Ascending aorta (tissue), 2 donors: ENCODE data around the gene LCE1D. TPM values are rescaled to one million over a fixed set of nuclear protein-coding genes. Genes with fewer than 3 reads are reported as not detected.

Experiments used
- DNase-seq, 2 donors: peaks; one replicate each; pipeline ENCODE4 v3.0.0-alpha.2; 2019; ENCODE audit warnings: low spot score in 2 of 2
- H3K27ac ChIP-seq, 2 donors: fragments of 200-600 bp; sonication (generic); one replicate each; pipeline ENCODE4 v1.5.1; 2016 to 2017; ENCODE audit warnings: mild to moderate bottlenecking in 1 of 2
- H3K27me3 ChIP-seq: fragments of 200-600 bp; sonication (generic); one replicate; pipeline ENCODE4 v1.5.1; 2017
- H3K36me3 ChIP-seq, 2 donors: fragments of 200-600 bp; sonication (generic); one replicate each; pipeline ENCODE4 v1.5.1; 2016
- H3K4me1 ChIP-seq, 2 donors: fragments of 200-600 bp; sonication (generic); one replicate each; pipeline ENCODE4 v1.5.1; 2016 to 2017; ENCODE audit warnings: mild to moderate bottlenecking in 1 of 2
- H3K4me3 ChIP-seq, 2 donors: fragments of 200-600 bp; sonication (generic); one replicate each; pipeline ENCODE4 v1.5.1; 2016 to 2017; ENCODE audit warnings: mild to moderate bottlenecking in 1 of 2
- H3K9me3 ChIP-seq, 2 donors: fragments of 200-600 bp; sonication (generic); one replicate each; pipeline ENCODE4 v1.5.1; 2016
- CTCF ChIP-seq, 3 experiments: fragments of 200-600 bp in 2 of 3; fragments of 450-650 bp in 1 of 3; sonication (generic) in 2 of 3; IDR thresholded peaks; one replicate each; pipeline ENCODE4 v1.5.1; 2016 to 2019; ENCODE audit warnings: antibody characterized with exemption in 3 of 3, mild to moderate bottlenecking in 1 of 3, moderate library complexity in 1 of 3
- intact Hi-C: fragments of 100-400 bp; cut with DNase I; formaldehyde crosslinking; loops from one replicate; pipeline ENCODE4 v1.15.1; 2023
- total RNA-seq: library from RNA; depleted of rRNA; stranded (reverse); fragments of >200 nt; gene quantifications from one replicate; pipeline ENCODE4 v1.1.0, GENCODE V29; 2016

LCE1D gene
- total RNA-seq, 1 donor from 2014 or later: not detected

GRCh38 chr1:152823294-152823693 is 26.8 kb downstream of the LCE1D start:
- no peak overlapping the region for H3K27ac ChIP-seq

GRCh38 chr1:152824964-152825363 is 28.4 kb downstream of the LCE1D start:
- no peaks in the 10 kb centered on the region for H3K36me3 ChIP-seq
- no peaks in the 10 kb centered on the region for H3K9me3 ChIP-seq
- TF ChIP-seq CTCF (IDR thresholded peaks at IDR 0.05): no peak
- H3K27ac ChIP-seq: no peak overlapping the region
- DNase-seq: no peak
- no peaks in the 10 kb centered on the region for H3K27me3 ChIP-seq
- H3K4me3 ChIP-seq: no peak overlapping the region
- no peaks in the 10 kb centered on the region for H3K4me1 ChIP-seq
- intact Hi-C loops: no loop called here

More at GRCh38 chr1:152823294-152823693, 26.8 kb downstream of the LCE1D start:
- intact Hi-C loops: no loop called here
- Histone ChIP-seq H3K36me3 (no peaks in the 10 kb centered on the region), H3K27me3 (no peaks in the 10 kb centered on the region), H3K9me3 (no peaks in the 10 kb centered on the region), H3K4me3 (no peak overlapping the region), H3K4me1 (no peaks in the 10 kb centered on the region)
- TF ChIP-seq CTCF (IDR thresholded peaks at IDR 0.05): no peak
- no peak for DNase-seq

- intact Hi-C loops: no loop called here
- Histone ChIP-seq H3K36me3 (no peaks in the 10 kb centered on the region), H3K27ac (no peak within 1 kb of the TSS), H3K27me3 (no peaks in the 10 kb centered on the region), H3K4me3 (no peak within 1 kb of the TSS), H3K4me1 (no peaks in the 10 kb centered on the region), H3K9me3 (no peaks in the 10 kb centered on the region)
- DNase-seq: no peak
- TF ChIP-seq CTCF (IDR thresholded peaks at IDR 0.05): no peak
Measured at GRCh38 chr1:152827173-152827572, 30.7 kb downstream of the LCE1D start, which contains the start of gene LCE1A. TSS of gene LCE1A (plus strand) at chr1:152827473. CDS start at chr1:152827473, 0 bp downstream.

- DNase-seq: no peak
- no peak for TF ChIP-seq CTCF (IDR thresholded peaks at IDR 0.05)
- H3K36me3 ChIP-seq: no peaks in the 10 kb centered on the region
- H3K9me3 ChIP-seq: no peaks in the 10 kb centered on the region
- intact Hi-C loops: no loop called here
- no peaks in the 10 kb centered on the region for H3K27me3 ChIP-seq
- no peaks in the 10 kb centered on the region for H3K4me1 ChIP-seq
- no peak overlapping the region for H3K4me3 ChIP-seq
- no peak overlapping the region for H3K27ac ChIP-seq
Measured at GRCh38 chr1:152836870-152837269, 40.3 kb downstream of the LCE1D start.

GRCh38 chr1:152842556-152842955 is 46.0 kb downstream of the LCE1D start, which contains the start of gene LCE6A:
TSS of gene LCE6A (plus strand) at chr1:152842856. CDS start at chr1:152843521, 665 bp downstream.
- no peaks in the 10 kb centered on the region for H3K4me1 ChIP-seq
- intact Hi-C loops: no loop called here
- no peaks in the 10 kb centered on the region for H3K27me3 ChIP-seq
- TF ChIP-seq CTCF (IDR thresholded peaks at IDR 0.05): no peak
- no peak within 1 kb of the TSS for H3K4me3 ChIP-seq
- H3K27ac ChIP-seq: no peak within 1 kb of the TSS
- H3K36me3 ChIP-seq: no peaks in the 10 kb centered on the region
- no peak for DNase-seq
- no peaks in the 10 kb centered on the region for H3K9me3 ChIP-seq

Other genes with a start within 250 kb of the LCE1D start
- gene LCE3E, start 229.9 kb upstream of the LCE1D start, total RNA-seq: not detected
- gene LCE3D, start 216.2 kb upstream of the LCE1D start, total RNA-seq: not detected
- not detected for gene LCE3C, start 196.5 kb upstream of the LCE1D start, total RNA-seq
- gene LCE3B, start 182.9 kb upstream of the LCE1D start, total RNA-seq: not detected
- not detected for gene LCE3A, start 173.6 kb upstream of the LCE1D start, total RNA-seq
- not detected for gene LCE2D, start 133.3 kb upstream of the LCE1D start, total RNA-seq
- gene LCE2C, start 121.4 kb upstream of the LCE1D start, total RNA-seq: not detected
- not detected for gene LCE2B, start 110.6 kb upstream of the LCE1D start, total RNA-seq
- not detected for gene LCE2A, start 98.4 kb upstream of the LCE1D start, total RNA-seq
- gene LCE4A, start 88.6 kb upstream of the LCE1D start, total RNA-seq: not detected
- not detected for gene KPRP, start 38.7 kb upstream of the LCE1D start, total RNA-seq
- gene LCE1F, start 21.6 kb upstream of the LCE1D start, total RNA-seq: not detected
- gene LCE1E, start 10.5 kb upstream of the LCE1D start, total RNA-seq: not detected
- gene LCE1C, start 9.9 kb downstream of the LCE1D start, total RNA-seq: not detected
- not detected for gene LCE1B, start 15.2 kb downstream of the LCE1D start, total RNA-seq
- not detected for gene LCE1A, start 30.8 kb downstream of the LCE1D start, total RNA-seq
- not detected for gene LCE6A, start 46.1 kb downstream of the LCE1D start, total RNA-seq
- gene LCE7A, start 63.3 kb downstream of the LCE1D start, total RNA-seq: not detected
- gene SMCP, start 81.6 kb downstream of the LCE1D start, total RNA-seq: not detected
- not detected for gene IVL, start 111.8 kb downstream of the LCE1D start, total RNA-seq
- gene SPRR5, start 150.5 kb downstream of the LCE1D start, total RNA-seq: not detected
- gene SPRR4, start 173.9 kb downstream of the LCE1D start, total RNA-seq: not detected
- not detected for gene SPRR1A, start 187.4 kb downstream of the LCE1D start, total RNA-seq
- 0.53 TPM for gene SPRR3, start 205.0 kb downstream of the LCE1D start, total RNA-seq
- gene SPRR1B, start 234.5 kb downstream of the LCE1D start, total RNA-seq: not detected
- not detected for gene SPRR2D, start 244.4 kb downstream of the LCE1D start, total RNA-seq